Panc1 (cell line): ENCODE measurements around the gene ARHGEF17. TPM values are rescaled to one million over a fixed set of nuclear protein-coding genes. Genes with fewer than 3 reads are reported as not detected.

ENCODE experiments used
- ATAC-seq: fragments of 200-7000 bp; cut with Tn5 transposase; 2 replicates; pipeline ENCODE4 v1.9.1; 2020; ENCODE audit warnings: mild to moderate bottlenecking, moderate library complexity
- BruUV-seq: library from RNA; stranded (reverse); fragments of 400-500 nt; replicated peaks from 2 replicates; lab custom pipeline; 2021; lab: Mats Ljungman, UMichigan
- CTCF ChIA-PET: fragments of 300-600 bp; sonication (Branson Sonifier 250); formaldehyde crosslinking; loops from one replicate; lab custom pipeline; 2022; ENCODE audit warnings: antibody characterized with exemption; lab: Charles Lee
- POLR2A ChIA-PET: fragments of 300-600 bp; sonication (Branson Sonifier 250); formaldehyde crosslinking; loops from one replicate; lab custom pipeline; 2022; ENCODE audit warnings: antibody characterized with exemption; lab: Charles Lee
- DNase-seq: peaks from one replicate; pipeline ENCODE4 v3.0.0-alpha.2; 2010; ENCODE audit warnings: low read depth, low spot score
- H3K27ac ChIP-seq: 2 replicates; pipeline ENCODE4 v1.5.1; 2011; ENCODE audit warnings: mild to moderate bottlenecking, low read length, inconsistent platforms
- H3K27me3 ChIP-seq: fragments of 200-500 bp; sonication (Bioruptor generic); 2 replicates; pipeline ENCODE4 v1.6.0; 2014; ENCODE audit warnings: low read length, inconsistent platforms; ENCODE audit not compliant: control insufficient read depth, insufficient read depth
- H3K36me3 ChIP-seq: fragments of 200-500 bp; sonication (Bioruptor generic); 2 replicates; pipeline ENCODE4 v1.5.1; 2014; ENCODE audit warnings: inconsistent platforms, mild to moderate bottlenecking, low read length, moderate library complexity; ENCODE audit not compliant: control insufficient read depth, insufficient read depth
- H3K4me1 ChIP-seq: 2 replicates; pipeline ENCODE4 v1.5.1; 2011; ENCODE audit warnings: inconsistent platforms, mild to moderate bottlenecking, low read length, moderate library complexity; ENCODE audit not compliant: control insufficient read depth, insufficient read depth
- H3K4me3 ChIP-seq, 2 experiments: 2 replicates each; pipeline ENCODE4 v1.5.1; 2011 to 2012; ENCODE audit warnings: low read depth in 2 of 2, low read length in 2 of 2, mild to moderate bottlenecking in 2 of 2, inconsistent platforms in 1 of 2, moderate library complexity in 1 of 2
- H3K9me3 ChIP-seq: fragments of 200-500 bp; sonication (Bioruptor generic); 2 replicates; pipeline ENCODE4 v1.5.1; 2014; ENCODE audit warnings: low read depth, mild to moderate bottlenecking, inconsistent platforms, low read length, moderate library complexity; ENCODE audit not compliant: control insufficient read depth, insufficient read depth
- CTCF ChIP-seq: fragments of 450-650 bp; IDR thresholded peaks from 2 replicates; pipeline ENCODE4 v1.5.1; 2017; ENCODE audit warnings: mild to moderate bottlenecking
- POLR2AphosphoS5 ChIP-seq: IDR thresholded peaks from 2 replicates; pipeline ENCODE4 v1.6.1; 2012; ENCODE audit warnings: mild to moderate bottlenecking, low read depth, low read length, moderate library complexity
- REST ChIP-seq, 2 experiments: IDR thresholded peaks; 2 replicates each; pipeline ENCODE4 v1.6.1; 2011 to 2012; ENCODE audit warnings: low read depth in 2 of 2, control low read depth in 1 of 2, low read length in 1 of 2, mild to moderate bottlenecking in 1 of 2, moderate library complexity in 1 of 2; ENCODE audit not compliant: insufficient read depth in 1 of 2
- SIN3A ChIP-seq: IDR thresholded peaks from 2 replicates; pipeline ENCODE4 v1.6.1; 2012; ENCODE audit warnings: low read depth, mild to moderate bottlenecking, low read length, moderate library complexity, borderline replicate concordance; ENCODE audit not compliant: insufficient read depth
- TCF7L2 ChIP-seq: IDR thresholded peaks from 2 replicates; pipeline ENCODE4 v1.6.1; 2011; ENCODE audit warnings: mild to moderate bottlenecking, low read depth, low read length, inconsistent platforms
- in situ Hi-C: cut with HindIII; loops from 2 replicates; pipeline ENCODE4 v1.10.0; 2016; ENCODE audit warnings: low sequenced_read_pairs, low pct_unique_long_range_greater_than_20kb
- intact Hi-C: fragments of 100-400 bp; cut with micrococcal nuclease; formaldehyde crosslinking; loops from one replicate; pipeline ENCODE4 v1.10.0; 2022; ENCODE audit not compliant: unreplicated experiment
- total RNA-seq: library from RNA; stranded (reverse); gene quantifications from one replicate; pipeline ENCODE4 v1.2.1, GENCODE V29; 2021; ENCODE audit not compliant: unreplicated experiment

Gene ARHGEF17
- total RNA-seq, 1 experiment from 2014 or later = 43.2 TPM

- no peaks in the 10 kb centered on the region for H3K27me3 ChIP-seq
- intact Hi-C loops = no loop called here
- TF ChIP-seq CTCF (no peak), TCF7L2 (no peak), REST (IDR thresholded peaks at IDR 0.05; ENCODE audit: insufficient read depth in 1 of 2, low read depth in 2 of 2, low read length in 1 of 2) (no peak), SIN3A (no peak), POLR2AphosphoS5 (no peak)
- no peak overlapping the region for H3K27ac ChIP-seq
- no peaks in the 10 kb centered on the region for H3K36me3 ChIP-seq
- no peaks in the 10 kb centered on the region for H3K9me3 ChIP-seq
- peaks cover 41% of the 10 kb centered on the region for H3K4me1 ChIP-seq
- ChIA-PET POLR2A (no interaction called here), CTCF (interaction anchor here (0.5 kb wide), 1 partner anchor 35 kb away, joined by 3 read pairs; no protein-coding TSS in a partner anchor)
- DNase-seq (no peak), ATAC-seq (no peak)
- in situ Hi-C loops = no loop called here
- H3K4me3 ChIP-seq = no peak overlapping the region
- BruUV-seq = no TSS peak
Measured at GRCh38 chr11:73386546-73386945, 78.5 kb downstream of the ARHGEF17 start.

- TF ChIP-seq CTCF (no peak), SIN3A (no peak), REST (IDR thresholded peaks at IDR 0.05; ENCODE audit: insufficient read depth in 1 of 2, low read depth in 2 of 2, low read length in 1 of 2) (no peak), POLR2AphosphoS5 (no peak), TCF7L2 (no peak)
- Histone ChIP-seq H3K27me3 (no peaks in the 10 kb centered on the region), H3K27ac (no peak overlapping the region), H3K4me1 (peaks cover 39% of the 10 kb centered on the region), H3K36me3 (no peaks in the 10 kb centered on the region), H3K9me3 (no peaks in the 10 kb centered on the region), H3K4me3 (no peak overlapping the region)
- DNase-seq (no peak), ATAC-seq (no peak)
- BruUV-seq = no TSS peak
- in situ Hi-C loops = no loop called here
- ChIA-PET POLR2A (no interaction called here), CTCF (interaction anchor here (1.5 kb wide), 1 partner anchor 36 kb away, joined by 5 read pairs; no protein-coding TSS in a partner anchor)
- intact Hi-C loops = no loop called here
Measured at GRCh38 chr11:73387594-73388264, 79.7 kb downstream of the ARHGEF17 start.
